ENCODE data around the gene NANOS3.

GRCh38 chr19:13873834-13874515 lies 3.0 kb upstream of the NANOS3 start:
- TF ChIP-seq POLR2A (IDR thresholded peaks at IDR 0.05) (no peak), CTCF (IDR thresholded peaks at IDR 0.05) (no peak), POLR2AphosphoS5 (IDR thresholded peaks at IDR 0.05) (no peak)
